ENCODE results near the gene DPP6. TPM values are rescaled to one million over a fixed set of nuclear protein-coding genes. Genes with fewer than 3 reads are reported as not detected.

The DPP6 gene
- total and polyA plus RNA-seq, 9 donors, result 0.22 to 3.9 (median 1.3) TPM; not detected in 1

DNA sequence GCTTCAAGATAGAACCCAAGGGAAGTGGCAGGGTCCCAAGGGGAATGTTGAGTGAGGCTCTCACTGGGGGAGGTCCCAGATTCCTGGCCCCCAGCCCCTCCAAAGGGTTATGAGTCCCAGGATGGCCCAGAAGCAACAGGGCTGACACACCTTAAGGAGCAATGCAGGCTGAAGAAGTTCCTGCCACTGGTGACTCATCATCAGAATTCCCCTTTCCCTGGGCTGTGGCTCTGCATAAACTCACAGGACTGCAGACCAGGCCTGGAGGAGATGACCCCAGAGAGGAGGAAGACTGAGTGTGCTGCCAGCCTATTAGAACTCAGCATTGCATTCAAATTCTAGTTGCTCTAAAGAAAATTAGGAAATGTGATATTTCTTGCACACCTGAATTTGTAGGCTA, 126.7 kb downstream of the DPP6 start:
- H3K36me3 ChIP-seq, result no peaks in the 10 kb centered on the region
- no peaks in the 10 kb centered on the region for H3K9me3 ChIP-seq
- intact Hi-C loops (cut with DNase I), result no loop called here
- H3K4me3 ChIP-seq, result no peak overlapping the region
- no peaks in the 10 kb centered on the region for H3K4me1 ChIP-seq (ENCODE audit: insufficient read depth)
- DNase-seq, result no peak
- H3K27me3 ChIP-seq, result no peaks in the 10 kb centered on the region
- H3K27ac ChIP-seq, result no peak overlapping the region
- TF ChIP-seq POLR2A (IDR thresholded peaks at IDR 0.05), result no peak
- no peak for TF ChIP-seq CTCF (IDR thresholded peaks at IDR 0.05)
- no peak for TF ChIP-seq EP300 (IDR thresholded peaks at IDR 0.05)

GRCh38 chr7:154183482-154183881, 131.3 kb downstream of the DPP6 start:
- intact Hi-C loops (cut with DNase I), result no loop called here
- H3K9me3 ChIP-seq, result no peaks in the 10 kb centered on the region
- H3K27me3 ChIP-seq, result no peaks in the 10 kb centered on the region
- DNase-seq, result no peak
- no peak overlapping the region for H3K4me3 ChIP-seq
- no peaks in the 10 kb centered on the region for H3K36me3 ChIP-seq
- H3K4me1 ChIP-seq (ENCODE audit: insufficient read depth), result no peaks in the 10 kb centered on the region
- 38 to 53% (median 41%) methylated on average over 10 of the region's 10 CpGs for WGBS, 3 donors
- TF ChIP-seq EP300 (IDR thresholded peaks at IDR 0.05), result no peak
- TF ChIP-seq POLR2A (IDR thresholded peaks at IDR 0.05), result no peak
- no peak for TF ChIP-seq CTCF (IDR thresholded peaks at IDR 0.05)
- H3K27ac ChIP-seq, result no peak overlapping the region

DNA sequence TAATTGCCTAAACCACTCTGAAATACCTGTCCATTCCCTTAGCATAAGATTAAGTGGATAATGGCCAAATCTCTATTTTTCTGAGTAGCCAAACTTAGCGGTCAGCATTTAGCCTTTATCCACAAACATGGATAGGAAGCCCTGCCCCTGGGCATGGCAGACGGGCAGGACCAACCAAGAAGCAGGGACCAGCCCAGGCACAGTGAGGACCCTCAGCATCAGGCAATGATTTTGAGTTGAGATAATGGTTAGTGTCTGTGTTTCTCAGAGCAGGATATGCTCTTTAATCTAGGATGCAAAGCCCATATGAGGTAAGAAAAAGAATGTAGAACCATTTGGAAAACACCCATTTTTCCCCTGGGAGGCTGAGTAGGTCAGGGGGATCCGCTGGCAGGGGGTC, 131.7 kb downstream of the DPP6 start:
- Histone ChIP-seq H3K9me3 (no peaks in the 10 kb centered on the region), H3K27ac (no peak overlapping the region), H3K4me3 (no peak overlapping the region), H3K27me3 (no peaks in the 10 kb centered on the region), H3K36me3 (no peaks in the 10 kb centered on the region), H3K4me1 (ENCODE audit: insufficient read depth) (no peaks in the 10 kb centered on the region)
- DNase-seq, result no peak
- TF ChIP-seq CTCF (IDR thresholded peaks at IDR 0.05), result no peak
- no peak for TF ChIP-seq EP300 (IDR thresholded peaks at IDR 0.05)
- no peak for TF ChIP-seq POLR2A (IDR thresholded peaks at IDR 0.05)
- WGBS, 3 donors, result 45 to 57% (median 51%) methylated on average over 3 of the region's 3 CpGs
- intact Hi-C loops (cut with DNase I), result no loop called here

DNA sequence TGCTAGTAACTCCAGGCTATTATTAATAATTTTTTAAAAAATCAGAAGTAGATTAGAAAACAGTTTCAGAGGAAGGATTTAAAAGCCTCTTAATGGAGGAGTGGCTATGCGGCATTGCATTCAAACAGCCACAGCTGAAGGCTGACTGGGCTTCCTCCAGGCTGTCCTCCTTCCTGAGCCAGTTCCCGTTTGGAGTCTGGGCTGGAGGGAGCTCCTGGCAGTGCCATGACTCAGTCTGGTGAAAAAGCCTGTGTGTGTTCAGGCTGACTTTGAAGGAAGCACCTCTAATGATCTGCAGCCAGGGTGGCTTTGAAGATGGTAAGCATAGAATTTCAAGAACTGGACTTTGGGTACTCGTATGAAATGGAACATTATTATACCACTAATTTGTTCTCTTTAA, 134.6 kb downstream of the DPP6 start:
- DNase-seq, result no peak
- 67 to 74% (median 69%) methylated on average over 3 of the region's 3 CpGs for WGBS, 3 donors
- intact Hi-C loops (cut with DNase I), result no loop called here
- Histone ChIP-seq H3K27ac (no peak overlapping the region), H3K36me3 (no peaks in the 10 kb centered on the region), H3K9me3 (no peaks in the 10 kb centered on the region), H3K27me3 (no peaks in the 10 kb centered on the region), H3K4me3 (no peak overlapping the region), H3K4me1 (ENCODE audit: insufficient read depth) (no peaks in the 10 kb centered on the region)
- TF ChIP-seq POLR2A (IDR thresholded peaks at IDR 0.05) (no peak), CTCF (IDR thresholded peaks at IDR 0.05) (no peak), EP300 (IDR thresholded peaks at IDR 0.05) (no peak)

DNA sequence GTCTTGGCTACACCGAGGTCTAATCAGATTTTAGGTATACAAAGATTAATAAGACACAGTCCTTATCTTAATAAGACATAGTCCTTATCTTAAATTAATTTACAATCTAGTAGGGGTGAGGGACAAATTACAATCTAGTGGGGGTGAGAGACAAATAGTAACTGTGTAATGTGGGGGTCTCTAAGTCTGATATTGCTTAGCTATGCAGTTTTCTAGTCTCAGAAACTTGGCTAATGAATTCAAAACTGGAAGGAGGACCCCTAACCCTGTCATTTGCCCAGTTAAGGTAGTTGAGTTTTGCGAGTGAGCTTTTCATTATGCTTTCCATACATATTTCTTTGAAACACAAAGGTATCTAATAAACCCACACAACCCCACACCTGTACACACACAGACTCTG, 136.1 kb downstream of the DPP6 start:
- no peaks in the 10 kb centered on the region for H3K4me1 ChIP-seq (ENCODE audit: insufficient read depth)
- no peak for TF ChIP-seq EP300 (IDR thresholded peaks at IDR 0.05)
- TF ChIP-seq POLR2A (IDR thresholded peaks at IDR 0.05), result no peak
- TF ChIP-seq CTCF (IDR thresholded peaks at IDR 0.05), result no peak
- WGBS, 3 donors, result 59 to 74% (median 59%) methylated on average over 2 of the region's 2 CpGs
- no peak for DNase-seq
- no peaks in the 10 kb centered on the region for H3K27me3 ChIP-seq
- no peaks in the 10 kb centered on the region for H3K36me3 ChIP-seq
- no peaks in the 10 kb centered on the region for H3K9me3 ChIP-seq
- intact Hi-C loops (cut with DNase I), result no loop called here
- no peak overlapping the region for H3K27ac ChIP-seq
- H3K4me3 ChIP-seq, result no peak overlapping the region

Data from ovary (tissue), 9 donors.